ENCODE measurements around the gene VAC14.

The VAC14 gene

DNA sequence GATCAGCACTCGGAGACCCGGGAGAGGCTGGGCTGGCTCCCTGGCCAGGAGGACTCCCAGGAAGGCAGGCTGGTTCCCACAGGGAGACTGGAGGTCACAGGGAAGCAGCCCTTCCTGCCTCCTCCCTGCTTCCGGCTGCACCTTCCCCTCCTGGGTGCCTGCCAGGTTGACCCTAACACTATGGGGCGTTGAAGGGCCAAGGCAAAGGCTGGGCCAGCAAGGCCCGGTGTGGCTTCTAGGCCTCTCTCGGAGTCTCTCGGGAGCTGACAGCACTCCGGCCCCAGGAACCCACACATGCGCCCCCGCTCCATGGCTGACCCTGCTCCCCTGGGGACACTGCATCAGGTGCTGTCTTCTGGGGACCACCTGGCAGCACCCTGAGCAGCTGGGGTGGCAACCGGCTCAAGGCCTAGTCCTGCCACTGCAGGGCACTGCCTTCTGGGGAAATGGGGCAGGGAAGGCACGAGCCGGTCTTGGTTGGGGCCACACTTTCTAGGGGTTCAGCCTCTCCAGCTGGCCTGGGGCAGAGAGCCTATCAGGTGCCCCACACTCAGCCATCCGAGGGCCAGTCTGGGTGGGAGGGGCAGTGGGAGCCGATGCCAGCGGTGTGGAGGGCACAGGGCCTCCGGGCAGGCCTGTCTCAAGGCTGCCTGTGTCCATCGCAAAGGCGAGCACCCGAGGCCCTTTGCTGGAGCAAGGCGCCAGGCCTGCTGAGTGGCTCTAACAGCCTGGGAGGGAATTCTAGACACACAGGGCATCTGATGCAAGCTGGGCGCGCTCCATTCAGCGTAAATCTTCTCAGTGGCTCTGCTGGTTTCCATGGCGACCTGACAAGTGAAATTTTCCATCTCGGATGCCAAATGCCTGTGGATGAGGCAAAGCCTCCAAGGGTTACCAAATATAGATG is 109.5 kb downstream of the VAC14 start:
- DNase-seq (ENCODE audit: low spot score), result peak; percentile 91

DNA sequence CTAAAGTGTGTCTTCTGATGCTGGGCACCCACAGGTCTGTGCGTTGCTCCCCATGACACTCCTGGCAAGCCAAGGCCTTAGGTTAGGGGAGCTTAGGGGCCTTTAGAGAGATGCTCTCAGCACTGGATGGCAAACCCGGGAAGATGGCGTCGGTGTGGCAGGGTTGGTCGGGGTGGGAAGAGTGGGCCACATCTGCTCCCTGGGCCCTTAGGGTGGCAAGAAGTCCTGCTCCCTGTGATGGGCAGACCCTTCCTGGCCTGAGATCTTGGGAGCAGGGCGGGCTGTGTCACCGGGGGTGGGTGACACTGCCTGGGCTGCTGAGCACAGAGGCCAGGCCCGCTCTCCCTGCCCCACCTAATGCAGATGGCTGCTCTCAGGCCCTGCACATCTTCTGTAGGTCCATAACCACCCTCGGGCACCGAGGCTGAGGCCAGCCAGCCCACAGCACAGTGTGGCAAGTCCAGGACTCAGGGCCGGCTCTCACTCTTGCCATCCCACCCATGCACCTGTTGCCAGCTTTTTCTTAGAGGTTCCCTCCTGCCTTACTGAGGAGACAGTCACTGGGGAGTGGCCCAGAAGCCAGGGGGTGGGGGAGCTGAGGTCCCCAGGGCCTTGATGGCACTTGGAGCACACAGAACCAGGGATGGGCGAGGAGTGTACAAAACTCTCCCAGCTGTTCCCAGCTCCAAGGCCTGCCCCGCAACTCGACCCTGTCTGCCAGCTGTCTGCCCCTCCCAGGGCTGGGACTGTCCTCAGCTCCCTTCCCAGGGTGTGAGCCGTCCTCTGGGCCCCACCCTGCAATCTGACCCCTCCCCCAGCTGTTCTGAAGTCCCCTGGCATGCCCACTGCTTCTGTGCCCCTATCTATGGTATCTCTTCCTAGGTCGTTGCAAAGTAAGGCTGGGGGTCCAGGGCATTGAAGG is 110.7 kb downstream of the VAC14 start:
- no peak for DNase-seq (ENCODE audit: low spot score)

DNA sequence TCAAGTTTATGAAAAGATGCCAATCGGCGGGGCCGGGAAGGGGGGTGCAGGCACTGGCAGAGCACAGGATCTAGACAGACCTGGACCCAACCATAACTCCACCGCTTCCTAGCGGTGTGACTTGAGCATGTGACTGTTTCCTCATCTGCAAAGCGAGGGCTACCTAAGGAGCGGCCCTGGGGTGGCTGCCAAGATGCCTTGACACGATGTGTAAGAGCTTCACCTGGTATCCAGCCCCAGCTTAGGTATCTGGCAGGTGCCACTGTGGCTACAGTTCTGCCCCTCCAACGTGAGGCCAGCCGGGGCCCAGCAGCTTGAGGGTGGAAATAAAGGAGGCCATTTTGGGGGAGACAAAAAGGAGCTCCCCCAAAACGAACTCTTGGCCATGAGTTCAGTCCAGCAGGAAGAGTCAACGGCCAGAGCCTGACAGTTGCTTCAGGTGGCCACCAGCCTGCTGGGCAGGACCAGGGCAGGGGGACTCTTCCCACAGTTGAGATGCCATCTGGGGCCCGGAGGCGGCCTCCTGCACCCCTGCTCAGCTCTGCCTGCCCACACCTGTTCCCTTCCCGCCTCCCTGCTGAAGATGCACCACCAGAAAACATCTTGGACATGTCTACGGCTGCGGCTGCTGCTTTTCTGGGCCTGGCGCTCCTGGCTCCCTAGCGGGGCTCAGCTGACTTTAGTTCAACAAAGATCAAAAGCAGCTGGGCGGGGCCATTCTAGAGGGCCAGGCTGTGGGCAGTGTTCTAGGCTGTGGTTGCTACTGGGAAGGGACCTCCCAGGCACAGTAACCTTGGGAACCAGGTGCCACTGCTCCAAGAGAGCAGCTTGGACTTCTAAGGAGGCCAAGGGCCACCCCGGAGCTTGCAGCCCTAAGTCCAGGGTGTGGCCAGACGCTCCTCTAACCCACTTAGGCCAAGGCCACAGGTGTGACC is 111.7 kb downstream of the VAC14 start:
- DNase-seq (ENCODE audit: low spot score), result no peak

DNA sequence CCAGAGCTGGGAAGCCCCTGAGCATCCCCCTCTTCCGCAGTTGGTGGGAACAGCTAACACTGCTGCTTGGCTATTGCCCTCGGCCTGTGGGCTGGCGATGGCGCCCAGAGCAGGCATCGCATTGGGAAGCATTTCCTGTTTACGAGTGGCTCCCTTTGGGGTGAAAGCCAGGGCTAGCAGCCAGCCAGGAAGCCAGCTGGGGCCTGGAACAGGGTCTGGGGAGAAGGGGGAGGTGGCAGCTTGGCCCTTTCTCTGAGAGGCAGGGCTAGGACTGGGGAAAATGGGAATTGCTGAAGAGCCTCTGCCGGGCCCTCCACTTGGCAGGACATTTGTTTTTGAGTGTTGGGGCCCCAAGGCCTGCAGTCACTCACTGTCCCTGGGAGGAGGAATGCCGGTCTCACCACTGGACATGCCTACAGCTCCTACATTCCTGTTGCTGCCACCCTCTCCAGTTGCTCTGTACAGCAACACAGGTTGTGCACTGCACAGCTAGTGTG is 112.7 kb downstream of the VAC14 start:
- peak; percentile 71 for DNase-seq (ENCODE audit: low spot score)

DNA sequence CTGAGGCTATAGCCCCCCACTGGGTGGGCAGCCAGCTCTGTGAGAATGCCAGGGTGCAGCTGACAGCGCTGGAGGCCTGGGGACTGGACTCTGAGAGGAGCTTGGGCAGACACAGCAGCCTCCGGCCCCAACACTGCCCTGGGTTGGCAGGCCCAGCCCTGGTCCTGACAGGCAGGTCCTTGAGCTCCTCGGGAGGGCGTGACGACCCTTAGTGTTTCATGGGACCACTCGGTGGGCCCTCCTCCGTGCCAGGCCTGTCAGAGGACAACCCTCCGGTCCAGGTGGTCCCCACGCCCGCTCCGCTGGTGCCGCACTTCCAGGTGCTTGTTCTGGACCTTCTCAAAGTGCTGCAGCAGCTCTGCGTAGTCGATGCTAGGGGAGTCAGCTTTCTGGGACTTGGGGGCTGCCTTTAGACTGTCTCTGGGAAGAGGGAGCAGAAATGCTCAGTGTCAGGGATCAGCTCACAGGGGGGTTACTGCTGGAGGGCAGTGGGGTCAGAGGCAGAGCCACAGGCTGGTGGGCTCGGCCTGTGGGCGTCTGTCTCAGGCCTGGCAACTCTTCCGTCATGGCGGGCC is 113.2 kb downstream of the VAC14 start:
- no peak for DNase-seq (ENCODE audit: low spot score)

DNA sequence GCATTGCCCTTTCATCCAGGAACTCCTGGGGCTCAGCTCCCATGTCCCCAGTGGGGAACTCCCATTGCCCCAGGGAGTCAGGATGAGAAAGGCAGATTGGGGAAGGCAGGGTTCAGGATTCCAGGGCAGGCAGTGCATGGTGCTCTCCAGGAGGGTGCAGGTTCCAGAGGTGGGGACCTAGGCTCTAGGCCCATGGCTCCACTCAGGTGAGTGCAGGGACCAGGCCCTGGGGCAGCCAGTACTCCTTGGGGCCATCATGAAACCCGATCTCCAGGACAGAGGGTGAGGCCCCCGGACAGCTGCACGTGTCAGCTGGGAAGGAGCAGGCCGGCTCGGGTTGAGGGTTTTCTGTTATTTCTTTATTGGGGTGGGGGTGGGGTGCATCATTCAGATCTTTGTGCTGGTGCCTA is 113.9 kb downstream of the VAC14 start:
- no peak for DNase-seq (ENCODE audit: low spot score)

DNA sequence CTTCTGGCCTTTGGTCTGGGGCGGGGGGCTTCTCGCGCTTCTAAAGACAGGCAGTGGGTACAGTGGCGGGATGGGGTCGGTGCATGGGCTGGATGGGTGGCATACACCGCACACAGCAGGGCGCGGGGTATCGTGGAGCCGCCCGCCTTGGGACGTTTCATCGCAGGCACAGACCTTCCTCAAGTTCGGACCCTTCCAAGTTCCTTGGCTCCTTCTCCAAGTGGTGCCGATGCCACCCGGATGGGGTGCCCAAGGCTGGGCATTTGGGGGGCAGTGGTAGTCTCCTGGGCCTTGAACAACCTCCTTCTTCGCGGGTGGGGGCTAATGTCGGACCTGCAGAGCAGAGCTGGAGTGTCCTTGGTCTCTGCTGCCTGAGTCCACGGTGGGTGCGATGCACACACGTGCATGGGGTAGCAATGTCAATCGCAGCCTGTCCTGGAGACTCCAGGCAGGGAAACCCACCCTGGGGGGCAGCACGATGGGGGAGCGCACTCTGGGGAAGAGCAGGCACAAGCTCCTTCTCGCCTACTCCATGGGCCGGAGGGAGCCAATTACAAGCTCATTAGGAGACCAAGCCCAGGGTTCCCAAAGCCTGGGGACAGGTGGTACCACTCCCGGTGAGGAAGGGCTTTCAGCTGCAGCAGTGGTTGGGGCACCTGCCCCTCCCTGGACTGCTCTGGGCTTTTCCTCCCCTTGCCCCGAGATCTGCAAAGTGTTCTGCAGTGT is 114.4 kb downstream of the VAC14 start:
- no peak for DNase-seq (ENCODE audit: low spot score)

DNA sequence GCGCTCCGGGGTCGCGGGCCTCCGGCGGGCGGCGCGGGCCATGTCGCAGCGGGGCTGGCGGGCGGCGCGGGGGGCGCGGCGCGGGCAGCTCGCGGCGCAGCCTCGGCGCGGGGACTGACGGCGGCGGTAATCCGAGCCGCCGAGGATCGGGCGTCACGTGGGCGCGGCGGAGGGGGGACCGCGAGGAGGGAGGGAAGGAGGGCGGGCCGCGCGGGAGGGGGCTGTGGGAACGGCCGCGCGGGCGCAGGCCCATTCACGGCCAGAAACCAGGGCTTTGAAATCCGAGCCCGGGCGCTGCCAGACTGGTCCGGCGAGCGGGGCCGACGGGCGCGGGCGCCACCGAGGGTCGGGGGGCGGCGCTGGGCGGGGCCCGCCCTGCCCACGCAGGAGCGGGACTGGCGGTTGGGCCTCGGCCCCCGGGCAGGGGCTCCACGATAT is 115.0 kb downstream of the VAC14 start, which contains the start of gene MTSS2:
Gene MTSS2, minus strand, starts transcription at position 116 of the 438 bp plus-strand sequence. CDS start 262 bp downstream, outside the sequence.
- peak; percentile 97 for DNase-seq (ENCODE audit: low spot score)

DNA sequence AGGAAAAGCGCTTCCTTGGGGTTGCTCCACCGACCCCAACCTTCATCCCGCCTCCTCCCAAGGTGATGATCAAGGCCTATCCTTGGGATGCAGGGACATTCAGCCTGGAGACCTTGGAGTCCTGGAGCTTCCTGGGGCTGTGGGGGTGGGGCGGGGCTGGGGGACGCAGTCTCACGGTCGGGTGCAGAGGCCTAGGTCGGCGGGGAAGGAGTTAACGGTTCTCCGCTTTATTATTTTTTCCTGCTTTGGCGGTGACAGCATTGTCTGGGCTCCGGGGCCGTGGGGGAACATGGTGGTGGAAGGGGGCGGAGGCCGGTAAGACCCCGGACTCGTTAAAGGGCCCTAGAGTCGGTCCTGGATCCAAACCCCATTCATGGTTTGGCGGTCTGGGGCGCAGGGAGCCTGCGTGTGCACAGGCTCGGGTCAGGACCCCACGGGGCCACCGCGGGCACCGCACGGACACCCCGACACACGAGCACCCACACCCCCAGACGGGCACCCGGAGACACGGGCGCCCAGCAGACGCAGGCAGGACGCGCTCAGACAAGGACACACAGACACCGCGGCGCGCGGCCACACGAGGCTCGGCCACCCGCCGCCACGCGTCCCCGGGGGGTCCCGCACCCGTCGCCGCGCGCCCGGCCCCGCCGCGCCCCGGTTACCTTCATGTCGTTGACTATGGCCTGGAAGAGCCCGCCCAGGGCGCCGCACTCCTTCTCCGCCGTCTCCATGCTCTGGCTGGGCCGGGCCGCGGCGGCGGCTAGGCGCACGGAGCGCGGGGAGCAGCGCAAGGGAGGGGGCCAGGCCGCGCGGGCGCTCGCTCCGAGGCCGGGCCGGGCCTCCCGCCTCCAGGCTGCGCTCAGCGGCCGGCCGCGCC is 115.7 kb downstream of the VAC14 start:
- DNase-seq (ENCODE audit: low spot score), result no peak

DNA sequence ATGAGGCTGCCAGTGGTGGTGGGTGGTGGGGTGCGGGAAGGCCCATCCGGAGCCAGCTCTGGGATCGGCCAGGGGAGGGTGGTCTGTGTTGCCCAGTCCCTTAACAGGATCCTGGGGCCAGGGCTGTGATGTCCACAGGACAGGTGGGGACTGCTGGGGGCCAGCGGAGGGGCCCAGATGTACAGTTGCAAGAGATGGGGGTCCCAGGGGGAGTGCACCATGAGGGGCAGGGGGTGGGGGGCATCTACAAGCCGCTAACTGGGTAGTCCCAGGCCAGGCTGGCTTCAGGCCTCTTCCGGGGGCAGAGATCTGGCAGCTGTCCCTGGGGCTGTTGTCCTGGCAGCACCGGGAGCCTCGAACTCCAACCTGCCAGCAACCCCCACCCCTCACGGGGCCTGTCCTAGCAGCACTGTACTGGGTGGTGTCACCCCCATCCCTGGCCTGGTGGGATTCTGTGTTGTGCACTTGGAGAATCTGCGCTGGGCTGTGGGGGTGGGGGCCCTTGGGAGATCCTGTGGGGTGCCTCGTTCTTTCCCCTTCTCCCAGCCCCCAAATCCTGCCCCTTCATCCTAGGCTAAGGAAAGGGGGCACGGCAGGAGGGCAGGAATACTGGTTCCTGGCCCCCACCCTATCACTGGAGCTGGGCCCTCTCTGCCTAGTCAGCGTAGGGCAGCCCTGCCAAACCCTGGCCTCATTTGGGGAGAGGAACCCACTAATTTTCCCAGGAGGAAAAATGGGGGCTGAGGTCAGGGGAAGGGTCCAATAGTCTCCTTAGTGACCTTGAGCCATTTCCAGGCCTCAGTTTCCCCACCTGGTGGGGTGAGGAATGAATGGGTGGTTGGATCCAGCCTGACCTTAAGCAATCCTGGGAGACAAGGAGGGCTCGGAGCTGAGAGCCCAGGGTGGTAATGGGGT is 116.6 kb downstream of the VAC14 start:
- no peak for DNase-seq (ENCODE audit: low spot score)

DNA sequence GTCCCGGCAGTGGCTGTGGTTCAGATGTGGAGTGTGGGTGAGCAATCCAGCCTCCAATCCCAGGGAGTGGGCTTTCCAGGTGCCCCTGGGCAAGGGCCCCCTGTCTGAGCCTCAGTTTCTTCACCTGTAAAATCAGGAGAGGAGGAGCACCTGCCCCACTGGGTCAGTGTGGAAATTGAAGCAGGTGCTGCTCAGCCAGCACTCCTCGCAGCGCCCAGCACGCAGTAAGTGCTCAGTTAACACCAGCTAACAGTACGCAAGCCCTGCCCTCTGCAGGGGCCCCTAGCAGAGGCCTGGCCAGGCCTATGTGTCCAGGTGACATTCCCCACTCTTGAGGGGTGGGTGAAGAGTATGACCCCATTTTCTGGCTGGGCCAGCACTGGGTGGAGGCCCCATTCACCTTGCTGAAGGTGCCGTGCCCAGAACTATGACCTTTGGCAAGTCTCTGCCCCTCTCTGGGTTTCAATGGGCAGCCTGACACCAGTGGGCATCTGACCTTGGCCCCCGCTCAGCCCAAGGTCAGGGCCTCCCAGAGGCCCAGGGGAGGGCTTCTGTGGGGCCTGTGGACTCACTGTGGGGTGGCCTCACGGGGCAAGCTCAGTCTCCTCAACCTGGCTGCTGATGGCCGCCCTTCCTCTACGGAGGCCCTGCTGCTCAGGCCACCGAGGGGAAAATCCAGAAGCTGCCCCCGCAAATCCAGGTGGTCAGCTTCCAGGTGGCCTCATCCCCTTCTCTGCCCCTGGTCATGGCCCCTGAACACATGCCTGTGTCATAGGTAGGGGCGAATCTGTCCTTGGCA is 117.6 kb downstream of the VAC14 start:
- DNase-seq (ENCODE audit: low spot score), result no peak

DNA sequence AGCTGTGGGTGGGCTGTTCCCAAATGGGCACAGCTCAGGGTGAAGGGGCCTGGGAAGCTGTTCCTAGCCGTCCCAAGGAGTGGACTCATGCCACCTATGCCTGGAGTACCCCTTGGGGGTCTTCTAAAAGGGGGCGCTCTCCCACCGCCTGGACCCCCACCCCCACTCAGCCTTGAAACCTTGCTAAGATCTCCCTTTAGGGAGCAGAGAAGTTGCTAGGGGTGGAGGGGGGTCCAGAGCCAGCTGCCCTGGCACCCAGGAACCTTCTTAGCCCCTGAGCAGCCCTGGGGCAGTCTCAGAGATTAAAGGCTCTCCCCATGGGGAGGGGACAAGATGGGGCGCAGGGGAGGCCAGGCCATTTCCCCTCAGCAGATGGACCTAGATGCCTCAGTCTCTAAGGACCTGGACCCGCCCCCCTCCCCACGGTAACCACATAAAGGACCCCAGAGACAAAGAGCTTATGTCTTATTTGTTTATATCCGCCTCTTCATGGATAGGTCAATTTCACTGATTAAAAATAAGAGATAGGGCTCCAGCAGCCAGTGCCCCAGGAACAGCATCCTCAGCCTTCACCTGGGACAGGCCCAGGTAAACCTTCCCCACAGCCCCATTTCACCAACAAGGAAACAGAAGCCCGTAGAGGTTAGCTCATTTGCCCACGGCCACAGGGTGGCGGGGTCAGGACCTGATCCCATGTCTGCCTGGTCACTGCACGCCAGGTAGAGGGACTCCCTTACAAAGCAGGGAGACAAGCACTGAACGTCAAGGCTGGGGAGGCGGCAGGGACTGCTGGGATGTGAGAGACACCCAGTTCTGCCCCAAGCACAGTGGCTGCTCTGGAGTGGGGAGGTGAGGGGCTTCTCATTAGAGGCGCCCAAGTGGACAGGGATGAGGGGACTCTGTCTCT is 118.5 kb downstream of the VAC14 start:
- no peak for DNase-seq (ENCODE audit: low spot score)

DNA sequence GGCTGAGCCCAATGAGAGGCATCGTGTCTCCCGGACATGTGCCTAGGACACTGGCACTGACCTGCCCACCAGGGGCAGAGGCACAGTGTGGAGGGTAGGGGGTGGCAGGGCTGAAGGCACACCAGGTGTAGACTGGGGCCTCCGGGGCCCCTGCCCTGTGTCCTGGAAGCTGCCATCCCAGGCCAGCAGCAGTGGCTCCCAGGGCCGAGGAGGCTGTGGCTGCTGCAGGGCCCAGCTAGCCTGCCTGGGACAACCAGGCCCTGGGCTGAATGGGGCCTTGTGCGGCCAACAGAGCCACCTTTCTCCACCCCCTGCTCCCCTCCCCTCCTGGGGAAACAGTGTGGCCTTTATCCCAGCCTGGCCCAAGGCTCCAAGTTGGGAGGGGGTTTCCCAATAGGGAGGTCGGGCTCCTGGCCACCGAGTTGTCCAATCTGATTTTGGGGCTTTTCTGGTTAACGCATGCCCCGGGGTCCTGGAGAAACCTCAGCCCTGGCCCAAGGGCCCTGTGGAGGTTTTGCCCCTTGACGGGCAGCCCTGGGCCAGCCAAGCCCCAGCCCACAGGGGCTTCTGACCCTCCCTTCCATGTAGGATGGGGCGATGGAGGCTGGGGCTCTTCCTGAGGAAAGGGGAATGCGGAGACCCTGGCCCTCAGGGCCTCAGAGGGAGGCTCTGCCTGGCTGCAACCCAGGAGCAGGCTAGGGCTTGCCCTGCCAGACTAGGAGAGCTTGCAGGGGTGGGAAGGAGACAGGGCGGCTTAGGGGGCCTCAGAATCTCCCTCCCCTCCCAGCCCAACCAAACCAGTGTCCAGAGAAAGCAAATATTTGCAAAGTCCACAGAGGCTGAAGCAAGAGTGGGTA is 119.3 kb downstream of the VAC14 start:
- DNase-seq (ENCODE audit: low spot score), result no peak

DNA sequence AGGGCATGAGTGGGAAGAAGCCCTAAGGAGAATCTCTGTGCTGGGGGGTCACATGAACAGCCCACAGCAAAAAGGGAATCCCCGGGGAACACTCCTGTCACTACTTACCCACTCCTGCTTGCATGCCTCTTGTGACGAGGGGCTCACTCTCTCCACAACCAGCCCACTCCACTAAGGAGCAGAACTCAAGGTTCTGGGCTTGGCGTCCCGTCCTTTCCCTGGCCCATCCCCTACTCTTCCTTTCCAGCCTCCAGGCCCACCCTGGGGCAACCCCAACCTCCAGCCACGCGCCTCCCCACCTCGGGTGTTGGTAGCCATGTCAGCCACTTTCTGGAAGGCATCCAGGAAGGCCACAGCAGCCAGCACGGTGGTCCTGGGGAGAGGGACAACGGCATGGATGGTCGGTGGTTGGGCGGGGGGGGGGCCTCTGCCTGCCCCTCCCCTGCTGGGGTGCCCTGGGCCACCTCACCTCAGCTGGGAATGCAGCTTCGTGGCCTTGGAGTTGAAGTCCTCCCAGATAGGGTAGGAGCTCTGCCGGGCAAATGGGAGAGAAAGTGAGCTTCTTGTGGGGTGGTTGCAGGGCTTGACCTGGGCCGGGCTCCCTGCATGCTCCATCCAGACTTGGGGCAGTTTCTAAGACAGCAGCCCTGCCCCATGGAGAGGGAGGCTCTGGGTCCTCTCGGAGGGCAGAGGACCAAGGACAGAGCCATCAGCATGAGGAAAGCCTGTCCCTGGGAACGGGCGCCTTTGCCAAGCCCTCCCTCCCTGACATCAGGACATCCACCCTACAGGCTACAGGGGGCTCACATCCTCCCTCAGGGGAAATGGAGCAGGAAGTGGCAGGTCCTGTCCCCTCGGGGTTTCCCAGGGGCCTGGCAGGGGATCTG is 120.2 kb downstream of the VAC14 start:
- no peak for DNase-seq (ENCODE audit: low spot score)
